GM18867 (cell line): Measurements from ENCODE around the gene PGAM4.
"Not testable (repeated sequence)": the region's sequence is repeated elsewhere in the genome, so short reads cannot be mapped to it uniquely, and the experiment has no call there.

Experiments
- ATAC-seq: cut with Tn5 transposase; IDR thresholded peaks from one replicate; pipeline ENCODE4 v1.9.1; 2021; ENCODE audit warnings: mild to moderate bottlenecking, moderate library complexity; ENCODE audit not compliant: unreplicated experiment

The PGAM4 gene

GRCh38 chrX:77930581-77930980 is 38.9 kb downstream of the PGAM4 start:
- ATAC-seq: no peak

GRCh38 chrX:77925764-77926163 is 43.7 kb downstream of the PGAM4 start:
- no peak for ATAC-seq

- ATAC-seq: no peak
Observed at GRCh38 chrX:77924320-77924859, 45.0 kb downstream of the PGAM4 start.

GRCh38 chrX:77922787-77923186 is 46.7 kb downstream of the PGAM4 start:
- no peak for ATAC-seq

GRCh38 chrX:77919370-77919769 is 50.1 kb downstream of the PGAM4 start:
- ATAC-seq: not testable (repeated sequence)

GRCh38 chrX:77918568-77918967 is 50.9 kb downstream of the PGAM4 start:
- no peak for ATAC-seq
